ENCODE results near the gene CCDC85A. TPM values are rescaled to one million over a fixed set of nuclear protein-coding genes. Genes with fewer than 3 reads are reported as not detected.

CCDC85A gene
- total RNA-seq (2022; extraction: Qiagen RNA extraction; ENCODE audit: low read depth), result 0.12 to 0.28 TPM (median 0.17 TPM) in 5 replicates

DNA sequence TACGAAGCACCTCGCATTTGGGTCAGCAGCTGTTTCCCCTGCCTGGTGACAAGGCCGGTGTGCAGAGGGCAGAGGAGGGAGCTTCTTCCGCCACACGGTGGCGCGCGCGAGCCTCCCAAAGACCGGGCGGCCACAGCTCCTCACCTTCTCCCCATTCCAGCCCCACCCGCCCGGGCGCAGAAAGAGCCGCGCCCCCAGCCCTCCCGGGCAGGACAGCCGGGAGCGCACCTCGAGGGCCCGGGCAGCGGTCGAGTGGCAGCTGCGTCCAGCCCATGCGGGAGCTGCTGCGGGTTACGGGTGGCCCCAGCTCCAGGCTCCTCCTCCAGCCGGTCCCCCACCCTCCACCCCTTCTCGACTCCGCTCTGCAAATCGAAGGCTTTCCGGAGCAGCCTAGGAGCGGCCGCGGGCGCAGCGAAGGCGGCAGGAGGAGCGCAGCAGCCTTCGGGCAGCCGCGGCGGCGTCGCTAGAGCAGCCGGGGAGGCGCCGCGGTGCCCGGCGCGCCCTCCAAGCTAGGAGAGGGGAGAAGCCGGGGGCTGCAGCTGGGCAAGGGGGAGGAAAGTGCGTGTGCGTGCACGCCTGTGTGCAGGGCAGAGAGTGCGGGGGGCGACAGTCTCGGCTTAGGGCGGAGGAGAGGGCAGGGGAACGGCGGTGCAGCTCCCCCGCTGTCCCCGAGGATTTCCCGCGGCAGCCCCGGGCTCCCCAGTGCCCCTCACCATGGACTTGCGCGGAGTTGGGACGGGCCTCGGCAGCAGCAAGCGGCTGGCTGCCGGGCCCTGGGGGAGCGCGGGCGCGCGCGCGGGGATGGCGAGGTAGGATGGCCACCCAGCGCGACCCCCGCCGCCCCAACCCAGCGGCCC, at the start of gene CCDC85A:
TSS of gene CCDC85A (plus strand) at position 348 of the 857 bp plus-strand sequence. CDS start 635 bp downstream, outside the sequence.

All from A549 treated with ZK216348 at 1 μM for 4 hours (cell line).